NCI-H82 (cell line): ENCODE data around the gene KLHDC8A.
A peak's percentile ranks its signal among the peaks of the same experiment; 100 is the strongest.
"Not testable (repeated sequence)": the region's sequence is repeated elsewhere in the genome, so short reads cannot be mapped to it uniquely, and the experiment has no call there.

Source experiments
- DNase-seq: peaks from one replicate; lab custom pipeline; 2025; lab: John Stamatoyannopoulos, UW

Gene KLHDC8A

DNA sequence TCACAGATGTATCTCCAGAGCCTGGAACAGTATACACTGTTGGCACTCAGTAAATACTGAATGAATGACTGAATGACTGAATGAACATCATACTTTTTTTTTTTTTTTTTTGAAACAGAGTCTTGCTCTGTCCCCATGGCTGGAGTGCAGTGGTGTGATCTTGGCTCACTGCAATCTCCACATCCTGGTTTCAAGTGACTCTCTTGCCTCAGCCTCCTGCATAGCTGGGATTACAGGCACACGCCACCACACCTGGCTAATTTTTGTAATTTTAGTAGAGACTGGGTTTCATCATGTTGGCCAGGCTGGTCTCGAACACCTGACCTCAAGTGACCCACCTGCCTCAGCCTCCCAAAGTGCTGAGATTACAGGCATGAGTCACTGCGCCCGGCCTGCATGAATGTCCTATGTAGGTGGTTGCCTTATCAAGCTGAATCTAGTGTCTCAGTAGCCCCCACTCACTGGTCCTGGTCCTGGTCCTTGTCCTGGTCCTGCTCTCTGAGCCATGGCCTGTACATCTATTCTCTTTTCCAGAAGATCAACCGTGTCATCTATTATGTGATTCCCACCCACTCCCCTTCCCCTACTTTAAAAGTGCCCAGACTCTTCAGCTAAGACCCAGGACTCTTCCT, 59.1 kb downstream of the KLHDC8A start:
- not testable (repeated sequence) for DNase-seq

- DNase-seq = no peak
Observed at GRCh38 chr1:205296154-205296553, 60.6 kb downstream of the KLHDC8A start.

- no peak for DNase-seq
Observed at GRCh38 chr1:205294934-205295333, 61.8 kb downstream of the KLHDC8A start.

GRCh38 chr1:205294175-205294917, 62.4 kb downstream of the KLHDC8A start:
- peak; percentile 40 for DNase-seq

GRCh38 chr1:205293350-205294074, 63.2 kb downstream of the KLHDC8A start:
- no peak for DNase-seq

- DNase-seq = no peak
Observed at GRCh38 chr1:205291596-205291995, 65.1 kb downstream of the KLHDC8A start.

DNA sequence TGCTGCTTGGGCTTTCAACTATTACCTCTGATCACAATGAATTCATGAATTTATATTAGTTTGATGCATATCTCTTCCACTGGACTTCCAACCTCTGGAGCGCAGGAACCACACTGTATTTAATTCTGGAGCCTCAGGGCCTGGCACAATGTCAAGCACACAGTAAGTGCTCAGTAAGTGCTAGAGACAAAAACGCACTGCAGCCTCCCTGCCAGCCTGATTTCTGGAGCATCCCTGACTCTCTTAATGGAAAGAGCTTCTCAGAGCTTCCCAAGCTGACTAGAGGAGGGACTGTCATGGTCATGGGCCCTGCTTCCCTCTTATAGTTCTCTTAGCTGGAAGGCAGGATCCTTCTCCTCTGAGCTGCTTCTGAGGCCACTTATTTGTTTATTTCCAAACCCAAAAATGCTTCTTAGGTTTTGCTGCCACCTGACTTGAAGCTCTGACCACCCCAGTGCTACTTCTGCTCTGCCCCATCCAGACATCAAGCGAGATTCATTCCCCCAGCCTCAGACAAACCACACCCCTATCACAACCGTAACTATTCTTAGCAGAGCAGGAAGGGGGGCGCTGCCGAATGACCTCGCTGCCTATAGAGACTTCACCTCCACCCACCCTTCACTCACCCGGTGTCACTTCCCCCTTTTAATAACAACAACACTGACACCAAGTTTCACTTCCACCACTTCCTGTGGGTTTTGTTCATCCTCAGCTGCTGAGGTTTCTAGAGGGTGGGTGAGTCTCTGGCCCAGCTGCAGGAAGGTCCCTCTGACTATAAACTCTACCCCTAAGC, 68.8 kb downstream of the KLHDC8A start:
- DNase-seq = no peak

- DNase-seq = no peak
Observed at GRCh38 chr1:205287076-205287475, 69.6 kb downstream of the KLHDC8A start.

- no peak for DNase-seq
Observed at GRCh38 chr1:205286335-205286950, 70.3 kb downstream of the KLHDC8A start.
